HG03025 (cell line): ENCODE results near the gene ATP6V0A4.
"Not testable (repeated sequence)": the region's sequence is repeated elsewhere in the genome, so short reads cannot be mapped to it uniquely, and the experiment has no call there.

Source experiments
- ATAC-seq: cut with Tn5 transposase; IDR thresholded peaks from one replicate; pipeline ENCODE4 v1.9.1; 2021; ENCODE audit warnings: mild to moderate bottlenecking, moderate library complexity; ENCODE audit not compliant: unreplicated experiment, low FRiP score

ATP6V0A4 gene

DNA sequence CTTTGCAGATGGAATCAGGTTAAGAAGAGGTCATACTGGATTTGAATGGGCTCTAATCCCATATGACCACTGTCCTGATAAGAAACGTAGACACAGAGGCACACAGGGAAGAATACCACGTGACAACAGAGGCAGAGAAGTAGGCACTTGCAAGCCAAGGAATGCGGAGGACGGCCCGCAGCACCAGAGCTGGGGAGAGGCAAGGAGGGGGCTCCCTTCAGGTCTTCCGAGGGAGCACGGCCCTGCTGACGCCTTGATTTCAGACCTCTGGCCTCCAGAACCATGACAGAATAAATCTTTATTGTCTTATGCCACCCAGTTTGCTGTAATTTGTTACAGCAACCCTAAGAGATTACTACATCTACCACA is 44.9 kb downstream of the ATP6V0A4 start:
- ATAC-seq, result no peak

DNA sequence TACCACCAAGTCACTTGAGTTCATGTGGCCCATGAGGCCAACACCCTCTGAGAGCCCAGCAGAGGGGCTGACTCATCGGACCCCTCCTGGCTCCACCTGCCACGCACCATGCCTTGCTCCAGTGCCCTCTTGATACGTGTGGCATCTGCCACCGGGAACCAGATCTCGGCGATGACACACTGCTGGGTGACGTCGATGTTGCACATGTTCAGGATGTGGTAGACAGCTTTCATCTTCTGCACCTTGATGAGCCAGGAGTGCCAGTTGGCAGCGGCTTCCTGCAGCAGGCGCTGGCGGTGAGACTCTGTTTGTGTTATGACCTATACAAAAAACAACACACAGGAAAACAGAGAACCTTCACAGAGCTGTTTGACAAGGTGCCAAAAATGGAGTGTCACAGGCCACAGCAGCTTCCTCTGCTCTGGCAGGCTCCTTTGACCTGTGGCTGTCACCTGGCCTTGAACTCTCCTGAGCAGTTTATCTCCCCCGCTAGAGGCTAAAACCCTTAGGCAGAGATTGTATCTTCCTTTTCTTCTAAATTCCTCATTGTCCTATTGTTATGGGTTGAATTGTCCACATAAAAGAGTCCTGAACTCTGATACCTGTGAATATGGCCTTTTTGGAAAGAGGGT is 45.4 kb downstream of the ATP6V0A4 start:
- no peak for ATAC-seq

DNA sequence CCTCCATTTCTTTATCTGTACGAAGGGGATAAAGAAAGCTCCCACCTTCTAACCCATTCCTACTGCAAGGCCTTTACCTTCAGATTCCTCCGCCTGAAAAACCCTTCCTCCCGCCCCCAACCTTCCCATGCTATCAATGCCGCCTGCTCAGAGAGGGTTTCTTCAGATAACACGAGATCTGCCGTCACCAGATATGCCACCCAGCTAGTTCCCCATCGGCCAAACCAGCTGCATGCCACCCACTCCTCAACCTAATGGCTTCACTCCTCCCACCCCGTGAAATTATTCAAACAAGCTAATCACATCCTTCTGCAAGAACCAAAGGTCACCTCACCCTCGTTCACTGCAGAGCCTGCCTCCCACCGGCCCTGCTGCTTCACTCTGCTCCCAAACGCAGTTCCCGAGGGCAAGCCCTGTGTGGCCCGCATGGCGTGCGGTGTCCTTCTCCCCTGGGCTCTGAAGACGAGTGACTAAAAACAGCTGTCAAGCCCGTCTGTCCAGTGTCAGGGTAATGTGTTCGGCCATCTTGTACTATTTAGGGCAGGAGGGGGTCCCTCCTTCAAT is 47.0 kb downstream of the ATP6V0A4 start:
- ATAC-seq, result no peak

GRCh38 chr7:138750473-138750872 is 47.5 kb downstream of the ATP6V0A4 start:
- no peak for ATAC-seq

- no peak for ATAC-seq
Observed at GRCh38 chr7:138749960-138750359, 48.0 kb downstream of the ATP6V0A4 start.

DNA sequence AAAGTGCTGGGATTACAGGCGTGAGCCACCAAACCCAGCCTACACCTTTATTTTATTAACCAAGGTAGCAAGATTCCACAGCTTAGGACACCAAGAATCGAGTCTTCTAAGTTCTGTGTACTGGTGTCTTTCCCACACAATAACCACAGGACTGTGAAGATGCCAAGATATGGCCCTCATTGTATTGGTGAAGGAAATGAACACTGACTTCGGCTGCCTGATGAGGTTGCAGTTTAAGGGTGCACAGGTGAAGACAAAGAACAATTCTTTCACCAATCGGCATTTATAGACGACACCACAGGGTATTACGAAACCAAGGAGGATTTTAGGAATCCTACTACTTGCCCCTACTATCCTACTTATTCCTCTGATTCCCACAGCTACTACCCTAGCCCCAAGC is 49.3 kb downstream of the ATP6V0A4 start:
- no peak for ATAC-seq

DNA sequence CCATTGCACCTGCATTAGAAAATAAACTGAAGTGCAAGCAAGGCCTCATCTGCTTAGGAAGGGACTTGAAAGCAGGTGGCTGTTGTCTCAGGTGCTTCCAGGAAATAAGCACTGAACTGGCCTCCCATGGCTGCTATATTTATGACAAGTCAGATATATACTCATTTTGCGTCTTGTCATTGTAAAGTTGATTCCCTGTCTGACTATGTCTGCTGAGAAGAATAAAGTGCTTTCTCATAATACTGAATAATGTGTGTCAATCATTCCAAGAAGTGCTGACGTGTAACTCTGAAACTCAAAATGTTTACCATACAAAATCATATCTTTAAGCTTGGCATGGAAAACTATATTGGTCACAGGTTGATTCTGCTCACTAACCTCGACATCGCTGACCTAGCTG is 51.9 kb downstream of the ATP6V0A4 start:
- ATAC-seq, result no peak

- no peak for ATAC-seq
Observed at GRCh38 chr7:138745189-138745588, 52.8 kb downstream of the ATP6V0A4 start.

GRCh38 chr7:138741453-138741735 is 56.6 kb downstream of the ATP6V0A4 start:
- ATAC-seq, result no peak

DNA sequence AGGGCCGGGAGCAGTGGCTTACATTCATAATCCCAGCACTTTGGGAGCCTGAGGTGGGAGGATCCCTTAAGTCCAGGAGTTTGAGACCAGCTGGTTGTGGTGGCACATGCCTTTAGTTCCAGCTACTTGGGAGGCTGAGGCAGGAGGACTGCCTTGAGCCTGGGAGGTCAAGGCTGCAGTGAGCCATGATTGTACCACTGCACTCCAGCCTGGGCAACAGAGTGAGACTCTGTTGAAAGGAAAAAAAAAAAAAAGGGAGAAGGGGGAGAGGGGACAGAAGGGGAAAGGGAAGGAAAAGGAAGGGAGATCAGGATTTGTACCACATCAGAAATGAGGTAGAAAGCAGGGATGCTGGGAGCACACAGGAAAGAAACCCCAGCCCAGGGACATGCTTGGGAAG is 58.1 kb downstream of the ATP6V0A4 start:
- no peak for ATAC-seq

GRCh38 chr7:138738551-138739335 is 59.3 kb downstream of the ATP6V0A4 start:
- peak; percentile 82 for ATAC-seq

DNA sequence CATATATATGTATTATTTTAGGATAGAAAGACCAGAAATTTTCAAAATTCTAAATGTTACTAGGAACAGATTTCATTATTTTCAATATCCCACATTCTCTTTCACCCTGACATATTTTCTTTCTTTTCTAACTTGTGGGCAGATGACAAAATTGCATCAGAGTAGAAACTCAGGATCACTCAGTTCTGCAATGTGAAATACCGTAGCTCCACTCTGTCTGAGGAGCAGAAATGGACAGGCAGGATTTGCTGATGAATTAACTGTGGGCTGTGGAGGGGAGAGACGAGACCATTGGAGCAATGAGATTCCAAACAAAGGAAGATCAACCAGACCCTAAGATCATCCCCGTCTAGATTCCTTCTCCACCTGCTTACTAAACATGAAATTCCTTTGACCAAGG is 59.9 kb downstream of the ATP6V0A4 start:
- no peak for ATAC-seq

DNA sequence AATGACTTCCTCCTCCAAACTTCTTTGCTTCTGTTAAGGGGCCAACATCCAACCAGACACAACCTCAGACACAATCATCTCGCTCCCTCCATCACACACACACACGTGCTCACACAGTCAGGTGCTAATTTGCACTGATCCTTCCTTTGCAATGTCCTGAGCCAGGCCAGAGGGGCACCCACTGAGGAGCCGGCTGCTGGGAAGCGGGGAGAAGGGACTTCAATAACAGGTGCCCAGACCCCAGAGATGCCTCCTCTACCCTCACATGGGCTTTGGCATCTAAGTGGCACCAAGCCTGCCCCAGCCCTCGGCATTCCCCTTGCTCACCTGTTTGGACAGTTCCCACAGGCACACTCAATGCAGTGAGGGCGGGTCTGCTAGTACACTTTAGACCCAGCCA is 62.6 kb downstream of the ATP6V0A4 start:
- ATAC-seq, result no peak

DNA sequence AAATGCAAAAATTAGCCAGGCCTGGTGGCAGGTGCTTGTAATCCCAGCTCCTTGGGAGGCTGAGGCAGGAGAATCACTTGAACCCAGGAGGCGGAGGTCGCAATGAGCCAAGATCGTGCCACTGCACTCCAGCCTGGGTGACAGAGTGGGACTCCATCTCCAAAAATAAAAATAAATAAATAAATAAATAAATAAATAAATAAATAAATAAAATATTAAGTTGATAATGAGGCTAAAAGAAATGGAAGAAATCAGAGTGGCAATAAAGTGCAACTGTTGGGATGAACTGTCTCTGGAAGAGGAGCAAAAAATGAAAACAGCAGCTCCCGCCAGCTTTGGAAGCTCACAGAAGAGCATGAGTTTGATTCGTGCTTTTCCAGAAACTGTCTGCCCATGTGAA is 66.3 kb downstream of the ATP6V0A4 start:
- not testable (repeated sequence) for ATAC-seq

DNA sequence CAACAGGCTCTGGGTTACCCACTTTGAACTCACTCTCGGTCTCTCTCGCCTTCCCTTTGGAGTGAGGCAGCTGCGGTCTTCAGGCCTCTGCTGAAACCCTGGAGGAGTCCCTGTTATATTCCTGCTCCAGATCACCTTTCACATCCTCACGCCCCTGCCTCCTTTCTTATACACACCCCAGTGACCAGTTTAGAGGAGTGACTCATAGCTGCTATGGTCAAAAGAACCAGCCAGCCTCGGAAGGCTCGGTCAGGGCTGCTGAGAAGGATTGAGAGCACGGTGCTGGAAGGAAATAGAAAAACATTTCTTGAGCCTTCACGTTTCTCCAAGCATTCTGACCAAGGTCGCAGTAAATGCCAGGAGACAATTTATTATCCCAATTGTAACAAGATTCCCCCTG is 68.6 kb downstream of the ATP6V0A4 start:
- ATAC-seq, result no peak

DNA sequence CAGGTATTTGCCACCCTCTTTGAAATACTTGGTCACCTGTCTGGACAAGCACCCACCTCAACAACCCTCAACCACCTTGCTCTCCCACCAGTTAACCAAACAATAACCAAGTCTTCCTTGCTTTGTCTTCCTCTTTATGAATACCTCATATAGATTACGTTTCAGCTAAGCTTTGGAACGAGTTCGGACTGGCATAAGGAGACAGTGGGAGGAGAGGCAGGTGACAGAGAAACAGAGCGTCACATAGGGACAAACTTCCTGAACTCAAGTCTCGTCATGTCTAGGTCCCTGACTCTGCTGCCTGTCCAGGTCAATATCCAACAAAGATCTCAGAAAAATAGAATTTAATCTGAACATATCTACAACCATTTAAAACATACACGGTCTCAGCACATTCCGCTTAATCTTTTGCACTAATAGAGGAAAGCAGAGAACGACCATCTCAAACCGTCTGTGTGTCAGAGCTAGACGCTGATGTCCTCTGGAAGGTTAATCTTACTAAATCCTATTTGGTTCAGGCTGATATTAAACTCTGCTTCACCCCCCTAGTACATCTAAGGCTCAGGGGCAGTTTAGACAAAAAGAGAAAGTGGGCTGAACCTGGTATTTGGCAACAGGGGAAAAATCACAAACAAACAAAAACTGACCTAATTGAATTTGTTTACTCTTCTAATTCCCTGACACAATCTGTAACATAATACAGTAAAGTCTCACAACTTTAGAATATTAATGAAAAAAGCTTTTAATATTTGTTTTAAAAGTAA is 70.5 kb downstream of the ATP6V0A4 start:
- ATAC-seq, result no peak

DNA sequence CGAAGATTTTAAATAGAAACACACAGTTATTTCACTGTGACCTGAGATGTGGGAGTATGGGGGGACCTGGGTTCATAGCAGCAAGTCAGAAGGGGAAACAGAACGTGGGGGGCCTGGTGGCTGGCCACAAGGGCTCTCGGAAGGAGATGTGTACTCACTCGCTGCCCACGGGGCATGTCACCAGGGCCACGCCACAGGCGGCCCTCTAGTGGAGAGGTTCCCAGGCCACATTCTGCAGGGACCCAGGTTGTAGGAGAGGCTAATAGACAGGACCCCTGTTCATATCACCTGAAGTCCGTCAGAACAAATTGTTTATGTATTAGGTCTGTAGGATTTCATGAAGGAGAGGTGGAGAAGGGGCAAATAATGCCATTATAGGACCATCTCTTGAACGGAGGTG is 71.7 kb downstream of the ATP6V0A4 start:
- no peak for ATAC-seq

- no peak for ATAC-seq
Observed at GRCh38 chr7:138720286-138720685, 77.7 kb downstream of the ATP6V0A4 start.

- no peak for ATAC-seq
Observed at GRCh38 chr7:138716889-138717288, 81.1 kb downstream of the ATP6V0A4 start.

DNA sequence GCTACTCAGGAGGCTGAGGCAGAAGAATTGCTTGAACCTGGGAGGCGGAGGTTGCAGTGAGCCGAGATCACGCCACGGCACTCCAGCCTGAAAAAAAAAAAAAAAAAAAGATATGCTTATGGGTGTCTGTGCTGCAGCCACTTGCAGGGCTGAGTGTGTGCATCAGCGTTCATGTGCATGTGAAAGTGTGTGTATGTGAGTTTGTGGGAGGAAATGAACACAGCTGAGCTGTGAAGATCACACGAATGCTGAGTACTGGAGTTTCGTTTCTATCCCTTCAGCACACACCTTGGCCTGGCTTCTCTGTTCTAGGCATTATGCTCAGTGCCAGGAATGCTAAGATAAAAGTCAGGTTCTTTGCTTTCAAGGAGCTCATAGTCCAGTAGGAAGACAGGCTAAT is 84.8 kb downstream of the ATP6V0A4 start:
- ATAC-seq, result no peak

DNA sequence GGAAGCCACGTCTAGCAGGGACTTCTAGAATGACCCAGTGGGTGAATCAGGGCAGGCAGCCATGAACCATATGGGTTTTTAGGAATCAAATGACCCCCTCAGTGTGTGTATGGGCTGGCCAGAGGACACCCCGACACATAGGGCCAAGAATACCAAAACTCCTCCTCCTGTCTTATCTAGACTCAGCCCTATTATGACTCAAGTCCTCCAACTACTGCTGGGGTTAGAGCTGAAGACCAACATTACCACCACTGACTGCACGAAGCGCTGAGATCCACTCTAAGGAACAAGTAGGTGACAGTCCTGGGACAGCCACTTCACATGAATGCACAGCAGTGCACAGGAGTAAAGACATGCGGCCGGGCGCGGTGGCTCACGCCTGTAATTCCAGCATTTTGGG is 85.3 kb downstream of the ATP6V0A4 start:
- ATAC-seq, result no peak
